KOPT-K1 (cell line): Measurements from ENCODE around the gene KIAA2012.

Experiments
- H3K27ac ChIP-seq: fragments of 200-600 bp; sonication (generic); 2 replicates; pipeline ENCODE4 v1.5.1; 2016; ENCODE audit warnings: antibody characterized with exemption, mild to moderate bottlenecking, low read depth, low read length; ENCODE audit not compliant: poor library complexity, severe bottlenecking
- H3K36me3 ChIP-seq: fragments of 200-600 bp; sonication (generic); 2 replicates; pipeline ENCODE4 v1.5.1; 2017; ENCODE audit warnings: antibody characterized with exemption, mild to moderate bottlenecking, low read length, moderate library complexity; ENCODE audit not compliant: insufficient read depth
- H3K9me3 ChIP-seq: fragments of 200-600 bp; sonication (generic); 2 replicates; pipeline ENCODE4 v1.5.1; 2017; ENCODE audit warnings: antibody characterized with exemption, low read length, mild to moderate bottlenecking; ENCODE audit not compliant: insufficient read depth, poor library complexity, severe bottlenecking

The KIAA2012 gene

DNA sequence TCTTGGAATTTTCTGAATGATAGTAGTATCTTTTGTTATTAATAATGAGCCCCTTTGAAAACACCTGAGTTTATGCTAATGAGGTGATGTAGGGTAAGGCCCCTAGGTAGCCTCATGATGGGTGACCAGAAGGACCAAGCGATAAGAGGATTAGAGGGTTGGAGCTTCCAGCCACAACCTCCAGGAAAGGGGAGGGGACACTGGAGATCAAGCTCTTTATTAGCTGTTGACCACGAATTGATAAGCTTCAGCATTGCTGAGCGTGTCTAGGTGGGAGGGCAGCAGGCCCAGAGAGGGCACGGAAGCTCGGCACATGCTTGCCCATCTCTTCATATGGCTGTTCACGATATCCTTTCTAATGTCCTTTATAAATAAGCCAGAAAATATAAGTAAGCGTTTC lies 39.0 kb downstream of the KIAA2012 start:
- H3K36me3 ChIP-seq: no peaks in the 10 kb centered on the region
- H3K9me3 ChIP-seq: no peaks in the 10 kb centered on the region
- no peak overlapping the region for H3K27ac ChIP-seq

DNA sequence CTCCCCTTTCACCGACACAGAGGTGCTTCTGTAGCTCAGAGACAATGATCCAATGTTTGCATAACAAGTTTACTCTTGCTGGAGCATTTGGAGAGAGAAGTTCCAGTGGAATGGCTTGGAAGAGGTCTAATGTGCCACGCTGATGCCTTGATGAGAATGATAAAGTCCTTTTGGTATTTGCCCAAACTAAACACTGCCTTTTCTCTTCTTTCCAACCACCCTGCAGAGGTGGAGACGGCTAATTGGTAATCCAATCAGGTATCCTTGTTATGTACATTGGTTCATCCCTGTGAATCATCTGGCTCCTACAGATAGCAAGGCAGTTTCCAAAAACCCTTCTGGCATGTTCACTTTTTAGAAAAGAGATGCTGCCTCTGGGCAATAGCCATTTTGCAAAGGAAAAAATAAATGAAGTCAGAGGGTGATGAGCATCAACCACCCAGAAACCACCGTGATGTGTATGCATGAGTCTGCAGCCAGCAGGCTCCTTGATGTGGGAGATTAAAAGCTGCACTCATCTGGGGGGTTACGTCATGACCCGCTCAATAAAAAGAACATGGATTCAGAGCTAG lies 40.6 kb downstream of the KIAA2012 start:
- H3K9me3 ChIP-seq: peaks cover 8% of the 10 kb centered on the region
- H3K27ac ChIP-seq: no peak overlapping the region
- no peaks in the 10 kb centered on the region for H3K36me3 ChIP-seq

DNA sequence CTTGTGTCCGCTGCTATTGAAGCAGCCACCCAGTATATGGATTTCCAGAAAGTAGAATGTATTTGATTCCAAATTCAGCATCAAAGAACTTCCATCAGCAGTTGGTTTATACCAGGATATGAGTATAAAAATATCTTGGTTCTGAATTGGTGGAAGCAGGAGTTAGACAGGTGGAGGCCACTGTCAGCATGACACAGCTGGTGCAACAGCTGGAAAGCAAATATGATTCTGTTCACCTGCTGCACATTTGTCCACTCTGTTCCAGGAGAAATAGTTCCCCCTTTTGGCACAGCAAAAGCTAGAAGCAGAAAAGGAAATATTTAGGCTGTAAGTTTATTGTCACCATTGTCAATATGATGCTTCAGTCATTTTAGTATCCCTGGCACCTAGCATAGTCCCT lies 41.2 kb downstream of the KIAA2012 start:
- Histone ChIP-seq H3K27ac (no peak overlapping the region), H3K36me3 (no peaks in the 10 kb centered on the region), H3K9me3 (peaks cover 12% of the 10 kb centered on the region)

DNA sequence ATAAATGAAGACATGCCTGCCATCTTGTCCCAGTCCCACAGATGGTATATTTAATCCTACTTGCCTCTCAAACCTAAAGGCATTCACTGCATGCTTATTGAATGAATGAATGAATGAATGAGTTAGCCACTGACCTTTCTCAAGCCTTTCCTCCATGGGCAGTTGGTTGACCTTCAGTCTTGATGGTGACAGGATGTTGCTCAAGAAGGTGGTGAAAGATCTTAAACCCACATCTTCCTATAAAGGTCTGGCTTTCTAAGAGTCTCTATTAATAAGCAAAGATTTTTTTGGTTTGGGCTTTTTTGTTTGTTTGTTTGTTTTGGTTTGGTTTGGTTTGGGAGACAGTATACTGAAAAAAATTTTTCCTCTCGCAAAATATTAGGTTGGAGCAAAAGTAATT lies 41.7 kb downstream of the KIAA2012 start:
- Histone ChIP-seq H3K27ac (no peak overlapping the region), H3K36me3 (no peaks in the 10 kb centered on the region), H3K9me3 (peaks cover 18% of the 10 kb centered on the region)

GRCh38 chr2:202115479-202115971 lies 42.5 kb downstream of the KIAA2012 start:
- Histone ChIP-seq H3K36me3 (no peaks in the 10 kb centered on the region), H3K9me3 (peaks cover 25% of the 10 kb centered on the region), H3K27ac (no peak overlapping the region)

GRCh38 chr2:202116691-202117090 lies 43.6 kb downstream of the KIAA2012 start:
- no peak overlapping the region for H3K27ac ChIP-seq

DNA sequence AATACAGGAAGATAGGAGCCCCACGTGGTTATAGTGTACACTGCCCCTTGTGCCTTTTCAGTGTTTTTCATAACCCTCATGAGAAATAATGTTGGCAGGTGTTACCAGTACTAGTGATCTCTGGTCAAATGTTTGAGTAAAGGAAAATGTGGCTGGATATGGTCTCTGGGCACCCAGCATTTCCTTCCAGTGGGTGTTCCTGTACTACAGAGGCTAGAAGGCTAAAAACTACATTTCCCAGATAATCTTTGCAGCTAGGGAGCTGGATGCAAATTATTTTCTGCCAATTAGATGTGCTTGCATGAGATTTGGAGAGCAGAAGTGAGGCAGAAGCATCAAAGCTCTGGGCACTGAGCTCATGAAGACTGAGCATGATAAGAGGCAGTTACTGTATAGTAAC lies 45.1 kb downstream of the KIAA2012 start:
- peaks cover 30% of the 10 kb centered on the region for H3K9me3 ChIP-seq
- H3K36me3 ChIP-seq: no peaks in the 10 kb centered on the region
- no peak overlapping the region for H3K27ac ChIP-seq

More at GRCh38 chr2:202116691-202117090, 43.6 kb downstream of the KIAA2012 start:
- Histone ChIP-seq H3K36me3 (no peaks in the 10 kb centered on the region), H3K9me3 (peaks cover 30% of the 10 kb centered on the region)

- H3K36me3 ChIP-seq: no peaks in the 10 kb centered on the region
- no peak overlapping the region for H3K27ac ChIP-seq
- peaks cover 30% of the 10 kb centered on the region for H3K9me3 ChIP-seq
Measured at GRCh38 chr2:202120828-202121227, 47.8 kb downstream of the KIAA2012 start.

- peaks cover 30% of the 10 kb centered on the region for H3K9me3 ChIP-seq
- H3K27ac ChIP-seq: no peak overlapping the region
- H3K36me3 ChIP-seq: no peaks in the 10 kb centered on the region
Measured at GRCh38 chr2:202121532-202122162, 48.6 kb downstream of the KIAA2012 start.

DNA sequence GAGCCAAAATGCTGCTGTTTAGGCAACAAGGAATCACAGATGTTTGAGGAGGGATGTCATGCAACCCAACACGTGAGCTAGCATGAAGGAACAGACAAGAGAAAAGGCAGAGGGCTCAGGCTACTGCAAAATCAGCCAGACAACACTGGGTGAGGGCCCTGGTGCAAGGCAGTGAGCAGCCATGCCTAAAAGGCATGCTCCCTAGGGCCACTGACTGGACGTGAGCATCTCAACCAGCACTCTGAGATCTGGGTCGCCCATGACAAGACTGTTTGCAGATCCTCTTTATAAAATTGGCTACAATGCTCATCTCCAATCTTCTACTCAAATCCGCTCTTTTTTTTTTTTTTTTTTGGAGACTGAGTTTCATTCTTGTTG lies 49.1 kb downstream of the KIAA2012 start:
- Histone ChIP-seq H3K36me3 (no peaks in the 10 kb centered on the region), H3K27ac (no peak overlapping the region), H3K9me3 (peaks cover 30% of the 10 kb centered on the region)

DNA sequence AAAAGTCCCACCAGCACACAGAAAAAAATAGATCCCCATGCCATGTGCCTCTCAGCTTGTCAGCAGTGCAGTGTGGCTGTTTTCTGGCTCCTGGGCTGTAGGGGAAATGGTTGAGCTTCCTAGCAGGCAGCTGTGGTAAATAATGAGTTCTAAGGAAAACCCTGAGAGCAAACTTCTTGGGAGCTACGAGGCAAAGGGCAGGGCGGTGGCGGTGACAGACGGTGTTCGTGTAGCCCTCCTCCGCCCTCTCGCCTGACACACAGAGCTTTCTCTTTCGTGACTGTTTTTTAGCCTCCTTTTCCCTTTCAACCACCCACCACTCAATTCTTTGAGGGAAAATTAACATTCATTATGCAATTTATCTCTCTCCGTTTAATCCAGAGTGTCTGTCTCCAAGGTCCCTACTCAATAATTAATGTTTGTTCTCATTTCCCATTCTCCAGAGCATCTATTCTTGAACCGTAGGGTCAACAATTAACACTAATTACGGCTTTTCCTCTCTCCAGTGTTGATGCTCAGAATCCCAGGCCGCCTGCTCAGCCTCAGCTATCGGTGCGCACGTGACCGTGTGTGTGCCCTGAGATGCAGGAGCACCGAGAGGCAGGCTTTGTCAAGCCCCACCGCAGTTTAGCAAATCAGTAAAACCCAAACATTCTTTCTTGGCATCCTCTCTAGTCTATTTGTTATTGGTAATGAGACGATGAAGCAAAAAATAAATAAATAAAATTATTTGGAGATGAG lies 50.1 kb downstream of the KIAA2012 start:
- no peaks in the 10 kb centered on the region for H3K36me3 ChIP-seq
- peaks cover 22% of the 10 kb centered on the region for H3K9me3 ChIP-seq
- no peak overlapping the region for H3K27ac ChIP-seq

- Histone ChIP-seq H3K27ac (no peak overlapping the region), H3K36me3 (no peaks in the 10 kb centered on the region), H3K9me3 (peaks cover 18% of the 10 kb centered on the region)
Measured at GRCh38 chr2:202124286-202124685, 51.2 kb downstream of the KIAA2012 start.

- H3K36me3 ChIP-seq: no peaks in the 10 kb centered on the region
- H3K27ac ChIP-seq: no peak overlapping the region
- no peaks in the 10 kb centered on the region for H3K9me3 ChIP-seq
Measured at GRCh38 chr2:202127687-202128331, 54.8 kb downstream of the KIAA2012 start.

DNA sequence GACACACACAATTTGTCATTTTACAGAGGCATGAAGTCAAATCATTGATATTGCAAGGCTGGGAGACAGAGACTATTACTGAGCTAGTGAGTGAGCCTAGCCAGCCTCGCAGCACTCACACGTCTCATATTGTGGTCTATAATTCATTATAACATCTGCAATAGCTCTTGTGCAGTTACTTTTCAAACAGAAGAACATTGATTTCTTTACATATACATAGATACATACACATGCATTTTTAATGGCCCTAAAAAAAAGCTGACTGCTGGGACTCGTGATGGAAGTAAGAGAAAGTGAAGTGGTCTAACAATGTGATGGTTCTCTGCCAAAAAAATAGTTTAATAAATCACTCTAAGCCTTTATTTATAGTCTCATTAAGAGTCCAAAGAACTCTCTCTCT lies 56.8 kb downstream of the KIAA2012 start:
- no peak overlapping the region for H3K27ac ChIP-seq
- H3K9me3 ChIP-seq: no peaks in the 10 kb centered on the region
- no peaks in the 10 kb centered on the region for H3K36me3 ChIP-seq

DNA sequence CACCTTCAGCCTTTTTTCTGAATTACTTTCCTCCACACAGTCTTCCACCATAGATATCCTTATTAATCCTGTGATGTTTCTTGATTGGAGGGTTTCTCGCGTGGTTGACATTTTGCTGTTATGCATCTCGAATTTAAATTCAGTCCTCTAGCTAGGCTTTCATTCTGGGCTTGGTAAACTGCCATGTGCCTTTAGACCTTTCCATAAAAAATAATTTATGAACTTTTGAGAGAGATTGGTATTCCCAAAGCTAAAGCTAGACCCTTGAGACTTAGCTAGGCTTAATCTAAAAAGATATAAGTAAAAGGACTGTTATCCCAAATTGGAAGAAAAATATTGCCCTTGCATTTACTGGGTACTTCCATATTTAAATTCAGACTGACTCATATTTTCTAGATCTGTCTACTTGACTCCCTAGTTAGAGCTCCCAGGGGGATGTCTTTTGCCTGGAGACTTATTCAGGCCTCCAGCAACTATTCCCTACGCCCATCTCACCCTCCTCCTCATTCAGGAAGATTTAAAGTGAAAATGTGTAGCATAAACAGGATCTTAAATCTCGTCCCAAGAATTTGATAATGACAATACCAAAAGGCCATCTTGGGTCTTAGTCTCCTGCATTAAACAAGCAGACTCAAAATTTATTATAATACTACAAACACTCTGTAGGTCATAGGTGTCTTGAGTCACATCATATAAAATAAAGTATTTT lies 60.3 kb downstream of the KIAA2012 start:
- H3K36me3 ChIP-seq: no peaks in the 10 kb centered on the region
- H3K27ac ChIP-seq: no peak overlapping the region
- no peaks in the 10 kb centered on the region for H3K9me3 ChIP-seq
